K562 (cell line): ENCODE measurements around the gene CLIP1. TPM values are rescaled to one million over a fixed set of nuclear protein-coding genes. Genes with fewer than 3 reads are reported as not detected.

Experiments used
- CBFA2T3 ChIP-seq: fragments of 450-650 bp; IDR thresholded peaks from 2 replicates; pipeline ENCODE4 v1.6.1; 2017
- ETS2 ChIP-seq: IDR thresholded peaks from 2 replicates; pipeline ENCODE4 v1.6.1; 2016; ENCODE audit warnings: borderline replicate concordance, missing genetic modification characterization, mild to moderate bottlenecking, moderate library complexity, missing compliant biosample characterization; ENCODE audit not compliant: poor library complexity, severe bottlenecking
- GABPA ChIP-seq: fragments of 200-800 bp; sonication (Bioruptor generic); conservative IDR thresholded peaks from 2 replicates; pipeline ENCODE4 v1.6.1; 2016; ENCODE audit warnings: low read depth, missing genetic modification characterization, missing compliant biosample characterization
- ILF3 ChIP-seq: fragments of 450-650 bp; IDR thresholded peaks from 2 replicates; pipeline ENCODE4 v1.6.1; 2018; ENCODE audit warnings: antibody characterized with exemption, mild to moderate bottlenecking, moderate library complexity, borderline replicate concordance
- L3MBTL2 ChIP-seq: fragments of 450-650 bp; IDR thresholded peaks from 2 replicates; pipeline ENCODE4 v1.6.1; 2016; ENCODE audit warnings: mild to moderate bottlenecking, moderate library complexity
- NONO ChIP-seq, 2 experiments: fragments of 200-400 bp in 1 of 2; fragments of 450-650 bp in 1 of 2; formaldehyde crosslinking in 1 of 2; IDR thresholded peaks; 2 replicates each; pipeline ENCODE4 v1.6.1; 2017; ENCODE audit warnings: low read depth in 2 of 2, mild to moderate bottlenecking in 2 of 2, moderate library complexity in 2 of 2, low read length in 1 of 2
- NR4A1 ChIP-seq, 2 experiments: fragments of 250-450 bp in 1 of 2; fragments of 450-650 bp in 1 of 2; sonication (Bioruptor Pico) in 1 of 2; IDR thresholded peaks; 2 replicates each; pipeline versions ENCODE4 v1.4.0 to v1.6.1; 2016 to 2020; ENCODE audit warnings: mild to moderate bottlenecking in 2 of 2, missing compliant biosample characterization in 1 of 2, missing genetic modification characterization in 1 of 2, moderate library complexity in 1 of 2
- PRMT5 ChIP-seq: sonication (generic); formaldehyde crosslinking; IDR thresholded peaks from 2 replicates; pipeline ENCODE4 v1.5.0; 2020; ENCODE audit warnings: missing genetic modification reagents
- RBFOX2 ChIP-seq: fragments of 200-400 bp; formaldehyde crosslinking; IDR thresholded peaks from 2 replicates; pipeline ENCODE4 v1.6.1; 2017; ENCODE audit warnings: low read depth, mild to moderate bottlenecking, low read length, moderate library complexity
- SIN3B ChIP-seq: fragments of 450-650 bp; IDR thresholded peaks from 2 replicates; pipeline ENCODE4 v1.6.1; 2017; ENCODE audit warnings: low read depth, mild to moderate bottlenecking, moderate library complexity
- SUPT5H ChIP-seq: fragments of 450-650 bp; IDR thresholded peaks from 2 replicates; pipeline ENCODE4 v1.6.1; 2016
- ZBTB34 ChIP-seq: fragments of 250-450 bp; sonication (Bioruptor Pico); IDR thresholded peaks from 2 replicates; pipeline ENCODE4 v1.8.0; 2021; ENCODE audit warnings: mild to moderate bottlenecking, moderate library complexity
- ZC3H4 ChIP-seq: sonication (generic); formaldehyde crosslinking; IDR thresholded peaks from 2 replicates; pipeline ENCODE4 v1.9.0; 2021; ENCODE audit warnings: missing genetic modification reagents, borderline replicate concordance
- ZNF3 ChIP-seq: fragments of 250-450 bp; sonication (Bioruptor Pico); IDR thresholded peaks from 2 replicates; pipeline ENCODE4 v1.5.0; 2021; ENCODE audit warnings: mild to moderate bottlenecking, moderate library complexity
- polyA plus RNA-seq, 8 experiments: library from polyadenylated mRNA; depleted of rRNA in 4 of 8; stranded (reverse) in 5 of 8; unstranded in 3 of 8; fragments of >200 nt; fragmentation: Nextera tagmentation in 2 of 8; fragmentation: Illumina TruSeq in 1 of 8; extraction: Ambion mirVana in 2 of 8; extraction: Trizol in 1 of 8; gene quantifications; 2 replicates each; pipeline versions ENCODE4 v1.2.1 to v1.2.3, GENCODE V29; 2011 to 2014; ENCODE audit warnings: inconsistent platforms in 1 of 8, missing spikeins in 1 of 8
- total RNA-seq, 7 experiments: library from RNA; depleted of rRNA in 6 of 7; stranded (reverse); fragments of >200 nt in 6 of 7; fragmentation: Illumina TruSeq in 2 of 7; extraction: Trizol in 2 of 7; gene quantifications; 2 replicates each; pipeline versions ENCODE4 v1.2.1 to v1.2.3, GENCODE V29; 2011 to 2021; ENCODE audit warnings: low replicate concordance in 1 of 7
- TF ChIP-seq, protein P1 (sequence below): sonication (generic); formaldehyde crosslinking; IDR thresholded peaks from 2 replicates; pipeline ENCODE4 v1.9.0; 2022; ENCODE audit warnings: mild to moderate bottlenecking, missing genetic modification reagents
- TF ChIP-seq, protein P2 (sequence below): fragments of 450-650 bp; IDR thresholded peaks from 2 replicates; pipeline ENCODE4 v1.6.1; 2016; ENCODE audit warnings: borderline replicate concordance
- TF ChIP-seq, protein P3 (sequence below), 2 experiments: IDR thresholded peaks; 2 replicates each; pipeline ENCODE4 v1.6.1; 2011; ENCODE audit warnings: borderline replicate concordance in 1 of 2, control low read depth in 1 of 2, low read depth in 1 of 2, low read length in 1 of 2, mild to moderate bottlenecking in 1 of 2, mixed read lengths in 1 of 2, moderate library complexity in 1 of 2; ENCODE audit not compliant: insufficient read depth in 1 of 2, insufficient read length in 1 of 2, poor library complexity in 1 of 2, severe bottlenecking in 1 of 2; ENCODE audit errors: extremely low read depth in 1 of 2
- TF ChIP-seq, protein P4 (sequence below), 2 experiments: IDR thresholded peaks; 2 replicates each; pipeline ENCODE4 v1.6.1; 2012; ENCODE audit warnings: improper control_type of control experiment in 2 of 2, low read depth in 2 of 2, low read length in 2 of 2, borderline replicate concordance in 1 of 2

Gene CLIP1
- total and polyA plus RNA-seq, 9 of the 15 experiments (the other 6 are each of a cell fraction or from before 2014, with no cell fraction given): 5.8 to 33.9 (median 27.6) TPM

GRCh38 chr12:122421821-122422729 is at the start of gene CLIP1 (continued):
- TF ChIP-seq, protein P1, sequence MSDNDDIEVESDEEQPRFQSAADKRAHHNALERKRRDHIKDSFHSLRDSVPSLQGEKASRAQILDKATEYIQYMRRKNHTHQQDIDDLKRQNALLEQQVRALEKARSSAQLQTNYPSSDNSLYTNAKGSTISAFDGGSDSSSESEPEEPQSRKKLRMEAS: no peak
- TF ChIP-seq PRMT5 (CRISPR knock-in tag) (no peak), NONO (IDR thresholded peaks at IDR 0.05; ENCODE audit: low read depth in 2 of 2, low read length in 1 of 2) (peak; percentile 67 to 83), NR4A1 (CRISPR knock-in tag; IDR thresholded peaks at IDR 0.05) (no peak), NR4A1 (tag; IDR thresholded peaks at IDR 0.05) (0 out of 2 replicates have a peak, but pooled peaks have one; percentile 15), ZBTB34 (CRISPR knock-in tag) (no peak), SUPT5H (0 out of 2 replicates have a peak, but pooled peaks have one; percentile 30), RBFOX2 (peak; percentile 91), ETS2 (tag) (no peak), GABPA (tag) (peak; percentile 84), ZC3H4 (CRISPR knock-in tag) (peak; percentile 65; the same call in 1 of the 2 replicates), SIN3B (peak; percentile 62), ZNF3 (no peak), L3MBTL2 (peak; percentile 23; the same call in 1 of the 2 replicates), CBFA2T3 (0 out of 2 replicates have a peak, but pooled peaks have one; percentile 4), ILF3 (peak; percentile 63; the same call in 1 of the 2 replicates)
- TF ChIP-seq, protein P2, sequence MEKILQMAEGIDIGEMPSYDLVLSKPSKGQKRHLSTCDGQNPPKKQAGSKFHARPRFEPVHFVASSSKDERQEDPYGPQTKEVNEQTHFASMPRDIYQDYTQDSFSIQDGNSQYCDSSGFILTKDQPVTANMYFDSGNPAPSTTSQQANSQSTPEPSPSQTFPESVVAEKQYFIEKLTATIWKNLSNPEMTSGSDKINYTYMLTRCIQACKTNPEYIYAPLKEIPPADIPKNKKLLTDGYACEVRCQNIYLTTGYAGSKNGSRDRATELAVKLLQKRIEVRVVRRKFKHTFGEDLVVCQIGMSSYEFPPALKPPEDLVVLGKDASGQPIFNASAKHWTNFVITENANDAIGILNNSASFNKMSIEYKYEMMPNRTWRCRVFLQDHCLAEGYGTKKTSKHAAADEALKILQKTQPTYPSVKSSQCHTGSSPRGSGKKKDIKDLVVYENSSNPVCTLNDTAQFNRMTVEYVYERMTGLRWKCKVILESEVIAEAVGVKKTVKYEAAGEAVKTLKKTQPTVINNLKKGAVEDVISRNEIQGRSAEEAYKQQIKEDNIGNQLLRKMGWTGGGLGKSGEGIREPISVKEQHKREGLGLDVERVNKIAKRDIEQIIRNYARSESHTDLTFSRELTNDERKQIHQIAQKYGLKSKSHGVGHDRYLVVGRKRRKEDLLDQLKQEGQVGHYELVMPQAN: no peak
- TF ChIP-seq, protein P3, sequence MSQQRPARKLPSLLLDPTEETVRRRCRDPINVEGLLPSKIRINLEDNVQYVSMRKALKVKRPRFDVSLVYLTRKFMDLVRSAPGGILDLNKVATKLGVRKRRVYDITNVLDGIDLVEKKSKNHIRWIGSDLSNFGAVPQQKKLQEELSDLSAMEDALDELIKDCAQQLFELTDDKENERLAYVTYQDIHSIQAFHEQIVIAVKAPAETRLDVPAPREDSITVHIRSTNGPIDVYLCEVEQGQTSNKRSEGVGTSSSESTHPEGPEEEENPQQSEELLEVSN (IDR thresholded peaks at IDR 0.05; ENCODE audit: borderline replicate concordance in 1 of 2, extremely low read depth in 1 of 2, insufficient read depth in 1 of 2, insufficient read length in 1 of 2, low read depth in 1 of 2, low read length in 1 of 2, poor library complexity in 1 of 2, severe bottlenecking in 1 of 2): peak in 1 of 2 experiments; percentile 66
- TF ChIP-seq, protein P4, sequence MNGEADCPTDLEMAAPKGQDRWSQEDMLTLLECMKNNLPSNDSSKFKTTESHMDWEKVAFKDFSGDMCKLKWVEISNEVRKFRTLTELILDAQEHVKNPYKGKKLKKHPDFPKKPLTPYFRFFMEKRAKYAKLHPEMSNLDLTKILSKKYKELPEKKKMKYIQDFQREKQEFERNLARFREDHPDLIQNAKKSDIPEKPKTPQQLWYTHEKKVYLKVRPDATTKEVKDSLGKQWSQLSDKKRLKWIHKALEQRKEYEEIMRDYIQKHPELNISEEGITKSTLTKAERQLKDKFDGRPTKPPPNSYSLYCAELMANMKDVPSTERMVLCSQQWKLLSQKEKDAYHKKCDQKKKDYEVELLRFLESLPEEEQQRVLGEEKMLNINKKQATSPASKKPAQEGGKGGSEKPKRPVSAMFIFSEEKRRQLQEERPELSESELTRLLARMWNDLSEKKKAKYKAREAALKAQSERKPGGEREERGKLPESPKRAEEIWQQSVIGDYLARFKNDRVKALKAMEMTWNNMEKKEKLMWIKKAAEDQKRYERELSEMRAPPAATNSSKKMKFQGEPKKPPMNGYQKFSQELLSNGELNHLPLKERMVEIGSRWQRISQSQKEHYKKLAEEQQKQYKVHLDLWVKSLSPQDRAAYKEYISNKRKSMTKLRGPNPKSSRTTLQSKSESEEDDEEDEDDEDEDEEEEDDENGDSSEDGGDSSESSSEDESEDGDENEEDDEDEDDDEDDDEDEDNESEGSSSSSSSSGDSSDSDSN (IDR thresholded peaks at IDR 0.05; ENCODE audit: borderline replicate concordance in 1 of 2, low read depth in 2 of 2, low read length in 2 of 2): peak; percentile 97 to 98
